Fibroblast of lung (primary cell): ENCODE results near the gene NRDC. TPM values are rescaled to one million over a fixed set of nuclear protein-coding genes. Genes with fewer than 3 reads are reported as not detected.

ENCODE experiments used
- DNase-seq, 2 donors: peaks; one replicate each; pipeline versions ENCODE4 v3.0.0 to v3.0.0-alpha.2; 2010; ENCODE audit warnings: low read depth in 2 of 2
- H2AFZ ChIP-seq: 2 replicates; pipeline ENCODE4 v1.5.1; 2012; ENCODE audit warnings: low read length, control low read depth, inconsistent platforms
- H3K27ac ChIP-seq: 2 replicates; pipeline ENCODE4 v1.5.1; 2011; ENCODE audit warnings: low read length, control low read depth; ENCODE audit not compliant: insufficient read depth
- H3K27me3 ChIP-seq: 2 replicates; pipeline ENCODE4 v1.5.1; 2011; ENCODE audit warnings: mild to moderate bottlenecking, low read length; ENCODE audit not compliant: control insufficient read depth, insufficient read depth
- H3K36me3 ChIP-seq: 2 replicates; pipeline ENCODE4 v1.5.1; 2011; ENCODE audit warnings: low read length; ENCODE audit not compliant: control insufficient read depth, insufficient read depth
- H3K4me1 ChIP-seq: 2 replicates; pipeline ENCODE4 v1.5.1; 2011; ENCODE audit warnings: low read length; ENCODE audit not compliant: control insufficient read depth, insufficient read depth; ENCODE audit errors: extremely low read depth
- H3K4me2 ChIP-seq: 2 replicates; pipeline ENCODE4 v1.5.1; 2011; ENCODE audit warnings: low read length, control low read depth; ENCODE audit not compliant: insufficient read depth; ENCODE audit errors: extremely low read depth
- H3K4me3 ChIP-seq, 4 experiments: fragments of 200-600 bp in 1 of 4; sonication (generic) in 1 of 4; replicated peaks in 1 of 4; 2 replicates each; pipeline ENCODE4 v1.5.1; 2011 to 2016; ENCODE audit warnings: low read length in 4 of 4, low read depth in 3 of 4, mild to moderate bottlenecking in 3 of 4, control low read depth in 2 of 4, inconsistent platforms in 1 of 4, mixed read lengths in 1 of 4; ENCODE audit not compliant: insufficient read depth in 1 of 4; ENCODE audit errors: control extremely low read depth in 1 of 4
- H3K79me2 ChIP-seq: 2 replicates; pipeline ENCODE4 v1.5.1; 2012; ENCODE audit warnings: mild to moderate bottlenecking, low read length, inconsistent platforms; ENCODE audit not compliant: control insufficient read depth, insufficient read depth
- H3K9ac ChIP-seq: 2 replicates; pipeline ENCODE4 v1.5.1; 2011; ENCODE audit warnings: mild to moderate bottlenecking, low read length, control low read depth; ENCODE audit not compliant: insufficient read depth
- H3K9me3 ChIP-seq: 2 replicates; pipeline ENCODE4 v1.5.1; 2012; ENCODE audit warnings: low read depth, low read length; ENCODE audit not compliant: control insufficient read depth, insufficient read depth
- H4K20me1 ChIP-seq: 2 replicates; pipeline ENCODE4 v1.5.1; 2011; ENCODE audit warnings: low read length; ENCODE audit not compliant: control insufficient read depth, insufficient read depth; ENCODE audit errors: extremely low read depth
- EZH2 ChIP-seq: IDR thresholded peaks from 2 replicates; pipeline ENCODE4 v1.5.1; 2012; ENCODE audit warnings: low read length, control low read depth, mild to moderate bottlenecking; ENCODE audit errors: missing control alignments
- polyA plus RNA-seq, 2 donors: library from polyadenylated mRNA; depleted of rRNA in 1 of 2; stranded (reverse) in 1 of 2; unstranded in 1 of 2; fragments of >200 nt; gene quantifications; 2 replicates each; pipeline ENCODE4 v1.2.1, GENCODE V29; 2011 to 2012; ENCODE audit warnings: missing spikeins in 1 of 2
- total RNA-seq: library from RNA; depleted of rRNA; stranded (reverse); fragments of >200 nt; gene quantifications from 2 replicates; pipeline ENCODE4 v1.2.1, GENCODE V29; 2014
- TF ChIP-seq, protein P1 (sequence below), 2 donors: IDR thresholded peaks in 1 of 2; conservative IDR thresholded peaks in 1 of 2; 1 replicate in 1 of 2; 2 replicates in 1 of 2; pipeline ENCODE4 v1.5.1; 2011 to 2012; ENCODE audit warnings: low read length in 2 of 2, control low read depth in 1 of 2, inconsistent platforms in 1 of 2, low read depth in 1 of 2, mild to moderate bottlenecking in 1 of 2

Gene NRDC
- total and polyA plus RNA-seq, 2 donors (not counting 1 experiment from before 2014, with no cell fraction given), result 116 to 142 TPM

- TF ChIP-seq, protein P1, sequence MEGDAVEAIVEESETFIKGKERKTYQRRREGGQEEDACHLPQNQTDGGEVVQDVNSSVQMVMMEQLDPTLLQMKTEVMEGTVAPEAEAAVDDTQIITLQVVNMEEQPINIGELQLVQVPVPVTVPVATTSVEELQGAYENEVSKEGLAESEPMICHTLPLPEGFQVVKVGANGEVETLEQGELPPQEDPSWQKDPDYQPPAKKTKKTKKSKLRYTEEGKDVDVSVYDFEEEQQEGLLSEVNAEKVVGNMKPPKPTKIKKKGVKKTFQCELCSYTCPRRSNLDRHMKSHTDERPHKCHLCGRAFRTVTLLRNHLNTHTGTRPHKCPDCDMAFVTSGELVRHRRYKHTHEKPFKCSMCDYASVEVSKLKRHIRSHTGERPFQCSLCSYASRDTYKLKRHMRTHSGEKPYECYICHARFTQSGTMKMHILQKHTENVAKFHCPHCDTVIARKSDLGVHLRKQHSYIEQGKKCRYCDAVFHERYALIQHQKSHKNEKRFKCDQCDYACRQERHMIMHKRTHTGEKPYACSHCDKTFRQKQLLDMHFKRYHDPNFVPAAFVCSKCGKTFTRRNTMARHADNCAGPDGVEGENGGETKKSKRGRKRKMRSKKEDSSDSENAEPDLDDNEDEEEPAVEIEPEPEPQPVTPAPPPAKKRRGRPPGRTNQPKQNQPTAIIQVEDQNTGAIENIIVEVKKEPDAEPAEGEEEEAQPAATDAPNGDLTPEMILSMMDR (conservative IDR thresholded peaks at IDR 0.05 in 1 of 2, IDR thresholded peaks at IDR 0.05 in 1 of 2; ENCODE audit: low read depth in 1 of 2, low read length in 2 of 2), result no peak
- TF ChIP-seq EZH2, result no peak
- no peaks in the 10 kb centered on the region for H3K9me3 ChIP-seq
- H3K9ac ChIP-seq, result no peak overlapping the region
- H3K27ac ChIP-seq, result no peak overlapping the region
- no peaks in the 10 kb centered on the region for H3K36me3 ChIP-seq
- no peaks in the 10 kb centered on the region for H3K27me3 ChIP-seq
- H3K79me2 ChIP-seq, result no peaks in the 10 kb centered on the region
- H3K4me1 ChIP-seq, result peaks cover 9% of the 10 kb centered on the region
- no peaks in the 10 kb centered on the region for H4K20me1 ChIP-seq
- H3K4me3 ChIP-seq, result no peak overlapping the region
- H2AFZ ChIP-seq, result no peak overlapping the region
- no peak overlapping the region for H3K4me2 ChIP-seq
- no peak for DNase-seq
These were observed 28.7 kb upstream of the NRDC start for GRCh38 chr1:51907079-51907702.

- no peaks in the 10 kb centered on the region for H4K20me1 ChIP-seq
- peak overlapping the region; percentile 41 for H3K4me2 ChIP-seq
- H2AFZ ChIP-seq, result no peak overlapping the region
- peaks cover 9% of the 10 kb centered on the region for H3K4me1 ChIP-seq
- peak overlapping the region; percentile 13 for H3K27ac ChIP-seq
- no peaks in the 10 kb centered on the region for H3K79me2 ChIP-seq
- H3K4me3 ChIP-seq, result no peak overlapping the region
- no peaks in the 10 kb centered on the region for H3K36me3 ChIP-seq
- DNase-seq, result peak; percentile 66 to 70
- TF ChIP-seq, protein P1 (conservative IDR thresholded peaks at IDR 0.05 in 1 of 2, IDR thresholded peaks at IDR 0.05 in 1 of 2; ENCODE audit: low read depth in 1 of 2, low read length in 2 of 2), result no peak
- no peak for TF ChIP-seq EZH2
- no peak overlapping the region for H3K9ac ChIP-seq
- H3K27me3 ChIP-seq, result no peaks in the 10 kb centered on the region
- no peaks in the 10 kb centered on the region for H3K9me3 ChIP-seq
These were observed 28.0 kb upstream of the NRDC start for GRCh38 chr1:51906306-51907078.

DNA sequence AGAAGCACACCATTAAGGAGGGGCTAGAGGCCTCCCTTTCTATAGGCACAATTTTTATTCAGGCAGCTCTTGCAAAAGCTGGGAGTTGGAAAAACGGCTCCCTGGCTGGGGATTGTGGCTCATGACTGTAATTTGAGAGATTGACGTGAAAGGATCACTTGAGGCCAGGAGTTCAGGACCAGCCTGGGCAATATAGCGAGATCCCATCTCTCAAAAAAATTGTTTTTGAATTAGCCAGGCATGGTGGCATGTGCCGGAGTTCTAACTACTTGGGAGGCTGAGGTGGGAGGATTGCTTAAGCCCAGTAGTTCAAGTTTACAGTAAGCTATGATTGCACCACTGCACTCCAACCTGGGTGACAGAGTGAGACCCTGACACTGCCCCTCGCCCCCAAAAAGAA, 23.9 kb upstream of the NRDC start:
- Histone ChIP-seq H3K9ac (no peak overlapping the region), H3K27me3 (no peaks in the 10 kb centered on the region), H3K9me3 (no peaks in the 10 kb centered on the region), H3K79me2 (no peaks in the 10 kb centered on the region), H3K4me3 (no peak overlapping the region), H2AFZ (no peak overlapping the region), H3K4me2 (no peak overlapping the region), H3K27ac (no peak overlapping the region), H4K20me1 (no peaks in the 10 kb centered on the region), H3K36me3 (no peaks in the 10 kb centered on the region), H3K4me1 (peaks cover 19% of the 10 kb centered on the region)
- TF ChIP-seq EZH2, result no peak
- DNase-seq, result no peak
